ENCODE measurements around the gene HOXA5. TPM values are rescaled to one million over a fixed set of nuclear protein-coding genes. Genes with fewer than 3 reads are reported as not detected.
A peak's percentile ranks its signal among the peaks of the same experiment; 100 is the strongest.

HOXA5 gene
- total RNA-seq, 4 donors from 2014 or later: 10.7 to 61.0 (median 18.9) TPM

- H3K4me1 ChIP-seq: no peaks in the 10 kb centered on the region
- peak overlapping the region; percentile 94 to 96 for H3K27ac ChIP-seq
- H3K9me3 ChIP-seq: no peaks in the 10 kb centered on the region
- TF ChIP-seq POLR2A (IDR thresholded peaks at IDR 0.05) (no peak), CTCF (IDR thresholded peaks at IDR 0.05) (no peak)
- no peaks in the 10 kb centered on the region for H3K36me3 ChIP-seq
- peak overlapping the region; percentile 58 to 66 for H3K4me3 ChIP-seq
- intact Hi-C loops (cut with DNase I; ENCODE audit: low total_unique reads): loop anchor here (5.0 kb wide), 1 partner anchor 306 kb away; no protein-coding TSS in a partner anchor
- no peaks in the 10 kb centered on the region for H3K27me3 ChIP-seq
- DNase-seq: peak in 1 of 2 donors; percentile 19
Measured at GRCh38 chr7:27163288-27164044, 20.0 kb upstream of the HOXA5 start.

- no peaks in the 10 kb centered on the region for H3K4me1 ChIP-seq
- intact Hi-C loops (cut with DNase I; ENCODE audit: low total_unique reads): loop anchor here (5.0 kb wide), 1 partner anchor 305 kb away; no protein-coding TSS in a partner anchor
- H3K4me3 ChIP-seq: peak overlapping the region; percentile 58 to 66
- no peak for DNase-seq
- TF ChIP-seq CTCF (IDR thresholded peaks at IDR 0.05): no peak
- no peak for TF ChIP-seq POLR2A (IDR thresholded peaks at IDR 0.05)
- no peaks in the 10 kb centered on the region for H3K36me3 ChIP-seq
- peak overlapping the region; percentile 94 to 96 for H3K27ac ChIP-seq
- H3K27me3 ChIP-seq: no peaks in the 10 kb centered on the region
- no peaks in the 10 kb centered on the region for H3K9me3 ChIP-seq
Measured at GRCh38 chr7:27162561-27163287, 19.2 kb upstream of the HOXA5 start.

- TF ChIP-seq CTCF (IDR thresholded peaks at IDR 0.05) (no peak), POLR2A (IDR thresholded peaks at IDR 0.05) (no peak)
- H3K4me1 ChIP-seq: no peaks in the 10 kb centered on the region
- H3K4me3 ChIP-seq: peak overlapping the region; percentile 49 to 66
- H3K9me3 ChIP-seq: no peaks in the 10 kb centered on the region
- intact Hi-C loops (cut with DNase I; ENCODE audit: low total_unique reads): loop anchor here (5.0 kb wide), 1 partner anchor 305 kb away; no protein-coding TSS in a partner anchor
- H3K27ac ChIP-seq: peak overlapping the region; percentile 94 to 96
- H3K36me3 ChIP-seq: no peaks in the 10 kb centered on the region
- no peaks in the 10 kb centered on the region for H3K27me3 ChIP-seq
- peak; percentile 41 to 48 for DNase-seq
Measured at GRCh38 chr7:27161721-27162560, 18.5 kb upstream of the HOXA5 start.

GRCh38 chr7:27161214-27161720 lies 17.8 kb upstream of the HOXA5 start:
- peak overlapping the region; percentile 94 to 96 for H3K27ac ChIP-seq
- H3K27me3 ChIP-seq: no peaks in the 10 kb centered on the region
- H3K4me1 ChIP-seq: no peaks in the 10 kb centered on the region
- H3K36me3 ChIP-seq: no peaks in the 10 kb centered on the region
- peak overlapping the region; percentile 49 for H3K4me3 ChIP-seq
- TF ChIP-seq POLR2A (IDR thresholded peaks at IDR 0.05): no peak
- no peak for TF ChIP-seq CTCF (IDR thresholded peaks at IDR 0.05)
- intact Hi-C loops (cut with DNase I; ENCODE audit: low total_unique reads): loop anchor here (5.0 kb wide), 1 partner anchor 304 kb away; no protein-coding TSS in a partner anchor
- DNase-seq: peak; percentile 30 to 50
- H3K9me3 ChIP-seq: no peaks in the 10 kb centered on the region
